GM18867 (cell line): ENCODE results near the gene ERI2.
A peak's percentile ranks its signal among the peaks of the same experiment; 100 is the strongest.
"Not testable (repeated sequence)": the region's sequence is repeated elsewhere in the genome, so short reads cannot be mapped to it uniquely, and the experiment has no call there.

Experiments
- ATAC-seq: cut with Tn5 transposase; IDR thresholded peaks from one replicate; pipeline ENCODE4 v1.9.1; 2021; ENCODE audit warnings: mild to moderate bottlenecking, moderate library complexity; ENCODE audit not compliant: unreplicated experiment

ERI2 gene

GRCh38 chr16:20766294-20766693 lies 40.0 kb downstream of the ERI2 start:
- no peak for ATAC-seq

GRCh38 chr16:20765732-20766131 lies 40.5 kb downstream of the ERI2 start:
- ATAC-seq: no peak

GRCh38 chr16:20764448-20764847 lies 41.8 kb downstream of the ERI2 start:
- ATAC-seq: not testable (repeated sequence)

GRCh38 chr16:20763461-20764232 lies 42.6 kb downstream of the ERI2 start, which contains the start of gene ACSM3:
TSS of gene ACSM3 (plus strand) at chr16:20764014. CDS start at chr16:20770035, 6,021 bp downstream.
- ATAC-seq: peak; percentile 98

GRCh38 chr16:20762404-20763123 lies 43.7 kb downstream of the ERI2 start:
- no peak for ATAC-seq

GRCh38 chr16:20761175-20761574 lies 45.1 kb downstream of the ERI2 start:
- ATAC-seq: no peak

- no peak for ATAC-seq
These were observed 45.9 kb downstream of the ERI2 start for GRCh38 chr16:20760346-20760745.

GRCh38 chr16:20755799-20756198 lies 50.5 kb downstream of the ERI2 start:
- ATAC-seq: not testable (repeated sequence)

- ATAC-seq: no peak
These were observed 51.0 kb downstream of the ERI2 start for GRCh38 chr16:20755238-20755637.

- ATAC-seq: no peak
These were observed 52.5 kb downstream of the ERI2 start for GRCh38 chr16:20753727-20754126.

GRCh38 chr16:20750558-20750957 lies 55.7 kb downstream of the ERI2 start:
- ATAC-seq: no peak

GRCh38 chr16:20749474-20749873 lies 56.8 kb downstream of the ERI2 start:
- no peak for ATAC-seq

- ATAC-seq: no peak
These were observed 59.0 kb downstream of the ERI2 start for GRCh38 chr16:20747030-20747816.

- ATAC-seq: no peak
These were observed 59.8 kb downstream of the ERI2 start for GRCh38 chr16:20746461-20746860.
